CD1c-positive myeloid dendritic cell (primary cell): Measurements from ENCODE around the gene PLXNA4.

Experiments
- DNase-seq: peaks from one replicate; pipeline ENCODE4 v3.0.0-alpha.2; 2016; ENCODE audit errors: extremely low spot score

PLXNA4 gene

DNA sequence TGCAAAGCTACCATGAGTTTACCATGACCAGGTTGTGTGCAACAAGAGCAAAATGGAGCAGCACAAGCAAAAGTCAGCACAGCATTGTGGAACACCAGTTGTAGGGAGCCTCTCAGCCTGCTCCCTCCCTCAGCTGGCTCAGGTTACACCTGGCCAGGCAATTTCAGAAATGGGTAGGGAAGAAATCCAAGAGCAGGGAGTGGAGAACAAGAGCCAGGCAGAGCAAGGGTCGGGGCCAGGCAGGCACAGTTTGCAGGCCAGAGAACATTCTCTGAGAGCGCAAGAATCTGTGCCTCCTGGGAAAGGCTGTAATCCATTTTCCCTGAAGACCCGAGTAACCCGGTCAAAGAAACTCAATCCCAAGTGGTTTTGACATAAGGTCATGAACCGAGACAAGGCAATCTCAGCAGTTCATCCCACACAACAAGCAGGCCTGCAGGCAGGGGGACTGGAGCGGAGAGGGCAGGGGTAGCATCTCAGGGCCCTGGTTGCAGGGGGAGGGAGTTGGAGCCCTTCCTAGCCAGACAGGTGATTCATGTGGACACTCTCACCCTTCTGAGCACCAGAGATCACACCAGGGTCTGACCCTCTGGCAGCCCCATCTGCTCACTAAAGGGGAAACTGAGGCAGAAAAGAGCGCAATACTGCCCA lies 258.4 kb downstream of the PLXNA4 start:
- no peak for DNase-seq

DNA sequence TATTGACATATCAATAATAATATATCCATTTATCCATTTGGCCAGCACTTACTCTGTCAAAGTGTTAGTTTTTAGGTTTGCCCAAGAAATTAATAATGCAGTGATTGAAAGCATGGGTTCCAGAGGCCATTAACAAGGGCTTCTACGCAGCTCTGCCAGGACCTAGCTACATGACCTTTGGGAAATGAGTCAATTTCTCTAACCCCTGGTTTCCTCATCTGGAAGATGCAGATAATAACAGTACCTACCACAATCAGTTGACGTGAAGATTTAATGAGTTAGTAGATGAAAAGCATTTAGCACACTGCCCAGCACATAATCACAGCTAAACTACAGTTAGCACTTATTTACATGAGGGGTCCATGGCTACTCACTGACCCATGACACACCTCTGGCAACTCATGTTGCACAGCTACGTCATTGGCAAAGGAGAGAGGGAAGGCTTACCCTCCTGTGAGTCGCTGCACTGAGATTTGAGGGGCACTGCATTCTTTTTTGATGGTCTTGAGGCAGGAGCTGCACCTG lies 263.7 kb downstream of the PLXNA4 start:
- DNase-seq, result no peak

GRCh38 chr7:132311733-132312132 lies 264.5 kb downstream of the PLXNA4 start:
- DNase-seq, result no peak

DNA sequence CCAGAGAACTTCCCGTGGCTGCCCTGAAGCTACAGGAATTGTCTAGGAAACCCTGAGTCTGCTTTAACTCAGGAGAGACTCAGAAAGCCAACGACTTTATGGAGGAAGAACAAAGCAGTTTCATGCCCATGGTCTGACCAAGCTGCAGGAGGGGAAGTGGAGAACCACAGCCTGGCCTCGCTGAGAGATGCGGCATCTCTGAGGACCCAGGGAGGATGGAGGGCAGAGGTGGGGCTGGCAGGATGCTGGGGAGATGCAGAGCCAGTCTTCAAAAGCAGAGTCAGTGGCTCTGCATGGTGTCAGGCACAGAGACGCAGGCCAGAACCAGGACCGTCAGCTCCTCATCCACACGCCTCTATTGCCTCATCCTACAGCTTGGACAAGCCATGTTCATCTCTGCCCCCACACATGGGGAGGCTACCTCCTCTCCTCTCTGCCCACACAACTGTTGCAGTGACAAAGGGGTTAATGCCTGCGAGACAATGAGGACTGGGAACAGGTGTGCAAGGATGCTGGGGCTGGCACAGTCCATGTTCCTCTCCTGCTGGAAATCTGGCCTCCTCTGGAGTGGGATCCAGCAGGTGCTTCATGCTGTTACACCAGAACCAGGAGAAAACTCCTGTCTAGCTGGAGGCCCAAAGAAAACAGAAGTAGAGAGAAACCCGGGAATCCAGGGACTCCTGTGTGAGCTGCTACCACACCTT lies 267.0 kb downstream of the PLXNA4 start:
- DNase-seq, result no peak

- no peak for DNase-seq
Measured at GRCh38 chr7:132307465-132307864, 268.8 kb downstream of the PLXNA4 start.

- DNase-seq, result no peak
Measured at GRCh38 chr7:132300599-132301277, 275.5 kb downstream of the PLXNA4 start.

GRCh38 chr7:132298790-132299189 lies 277.5 kb downstream of the PLXNA4 start:
- no peak for DNase-seq

GRCh38 chr7:132296820-132297219 lies 279.4 kb downstream of the PLXNA4 start:
- no peak for DNase-seq

DNA sequence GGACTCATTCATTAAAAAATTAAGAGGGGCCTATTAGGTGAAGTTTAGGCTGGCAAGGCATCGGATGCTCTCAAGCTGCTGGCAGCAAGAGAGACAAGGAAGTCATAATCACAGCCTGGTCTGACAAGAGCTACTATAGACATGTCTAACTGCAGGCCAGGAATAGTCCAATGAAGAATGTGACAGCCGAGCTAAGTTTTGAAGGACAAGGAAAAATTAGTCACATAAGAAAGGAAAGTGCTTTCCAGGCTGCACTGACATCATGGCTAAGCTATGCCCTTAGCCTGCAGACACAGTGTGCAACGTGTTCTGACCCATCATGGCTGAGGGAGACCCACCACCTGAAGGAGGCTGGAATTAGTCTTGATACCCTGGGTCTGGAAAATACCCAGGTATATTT lies 281.1 kb downstream of the PLXNA4 start:
- no peak for DNase-seq

- no peak for DNase-seq
Measured at GRCh38 chr7:132292803-132293202, 283.5 kb downstream of the PLXNA4 start.

GRCh38 chr7:132291481-132291880 lies 284.8 kb downstream of the PLXNA4 start:
- no peak for DNase-seq

- DNase-seq, result no peak
Measured at GRCh38 chr7:132290021-132290420, 286.2 kb downstream of the PLXNA4 start.

DNA sequence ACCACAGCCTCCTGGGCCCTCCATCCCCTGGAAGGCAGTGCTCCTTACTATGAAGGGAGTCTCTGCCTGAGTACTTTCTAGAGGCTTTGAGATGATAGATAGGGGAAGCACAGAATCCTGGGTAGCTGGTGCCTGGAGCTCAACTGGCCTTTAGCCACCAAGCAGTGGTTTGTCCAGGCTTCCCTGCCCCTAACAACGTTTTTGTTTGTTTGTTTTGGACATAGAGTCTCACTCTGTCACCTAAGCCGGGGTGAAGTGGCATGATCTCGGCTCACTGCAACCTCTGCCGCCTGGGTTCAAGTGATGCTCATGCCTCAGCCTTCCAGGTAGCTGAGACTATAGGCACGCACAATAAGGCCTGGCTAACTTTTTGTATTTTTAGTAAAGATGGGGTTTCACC lies 289.4 kb downstream of the PLXNA4 start:
- no peak for DNase-seq

GRCh38 chr7:132280335-132280734 lies 295.9 kb downstream of the PLXNA4 start:
- DNase-seq, result no peak

DNA sequence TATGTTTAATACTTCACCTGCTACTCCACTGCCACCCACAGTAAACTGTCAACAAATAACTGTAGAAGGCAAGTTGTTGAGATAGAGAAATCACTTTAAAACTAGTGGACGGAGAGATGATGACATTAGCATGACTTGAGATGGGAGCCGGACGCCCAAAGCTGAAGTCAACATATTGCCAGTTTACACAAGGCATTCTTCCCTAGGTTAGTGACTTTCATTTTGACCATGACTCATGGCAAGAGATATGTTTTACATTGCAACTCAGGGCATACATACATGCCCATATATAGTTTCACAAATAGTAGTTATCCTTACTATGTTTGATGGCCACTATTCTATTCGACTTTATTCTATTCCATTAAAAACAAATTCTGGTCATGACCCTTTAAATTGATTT lies 296.6 kb downstream of the PLXNA4 start:
- no peak for DNase-seq

GRCh38 chr7:132276976-132277725 lies 299.1 kb downstream of the PLXNA4 start:
- DNase-seq, result no peak

- DNase-seq, result no peak
Measured at GRCh38 chr7:132276234-132276630, 300.0 kb downstream of the PLXNA4 start.

DNA sequence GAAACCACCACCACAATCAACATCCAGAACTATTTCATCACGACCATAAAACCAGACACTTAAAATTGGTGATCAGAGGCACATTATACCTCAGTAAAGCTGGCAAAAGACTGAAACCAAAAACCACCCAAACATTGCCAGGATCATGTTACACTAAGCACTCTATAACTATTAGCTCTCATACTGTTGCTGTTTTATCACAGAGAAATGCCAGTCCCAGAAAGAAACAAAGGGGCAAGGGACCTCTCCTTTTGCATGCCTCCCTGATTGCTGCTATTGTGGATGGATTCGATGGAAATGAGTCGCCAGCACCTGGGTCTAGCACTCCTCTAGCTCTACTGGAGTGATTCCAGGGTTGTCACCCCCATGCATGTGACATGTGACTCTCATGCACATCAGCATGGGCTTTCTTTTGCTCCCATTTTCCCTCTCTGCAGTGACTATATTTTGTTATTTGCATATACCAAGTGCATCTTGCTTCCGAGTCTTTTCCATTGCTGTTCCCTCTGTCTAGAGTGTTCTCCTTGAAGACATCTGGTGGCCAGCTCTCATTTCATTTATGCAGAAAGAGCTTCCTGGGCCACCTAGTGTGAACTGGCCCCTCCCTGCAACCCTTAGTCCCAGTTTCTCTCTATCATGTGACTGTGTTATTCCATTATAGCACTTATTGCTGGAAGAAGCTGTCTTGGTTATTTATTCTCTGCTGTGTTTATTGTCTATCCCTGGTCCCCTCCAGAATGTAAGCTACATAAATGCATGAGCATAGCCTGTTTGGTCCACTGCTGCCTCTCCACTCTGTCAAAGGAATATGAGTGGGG lies 300.6 kb downstream of the PLXNA4 start:
- no peak for DNase-seq

DNA sequence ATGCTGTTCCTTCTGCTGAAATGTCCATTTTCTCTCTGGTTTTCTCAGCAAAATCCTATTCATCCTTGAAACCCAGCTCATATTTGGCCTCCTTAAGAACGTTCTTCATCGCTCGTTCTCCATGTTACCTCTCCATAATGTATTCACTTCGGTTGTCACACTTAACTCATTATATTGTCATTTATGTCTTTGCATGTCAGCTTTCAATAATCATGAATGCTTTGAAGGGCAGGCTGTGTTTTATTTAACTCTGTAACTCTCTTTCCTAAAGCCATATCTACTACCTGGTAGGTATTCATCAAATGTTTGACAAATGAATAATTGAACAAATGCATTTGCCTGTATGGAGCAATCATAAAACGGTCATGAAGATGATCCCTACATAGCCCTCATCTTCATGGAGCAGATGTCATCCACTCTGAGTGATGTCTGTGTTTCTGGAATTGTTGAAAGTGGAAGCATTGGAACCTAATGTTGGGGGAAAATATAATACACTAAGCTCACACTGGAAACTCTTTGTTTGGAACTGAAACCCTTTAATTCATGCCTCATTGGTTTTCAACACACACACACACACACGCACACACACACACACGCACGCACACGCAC lies 303.4 kb downstream of the PLXNA4 start:
- no peak for DNase-seq

GRCh38 chr7:132270517-132270916 lies 305.8 kb downstream of the PLXNA4 start:
- DNase-seq, result no peak

- DNase-seq, result no peak
Measured at GRCh38 chr7:132269718-132270117, 306.6 kb downstream of the PLXNA4 start.
